Neuron (in vitro differentiated cells): Measurements from ENCODE around the gene KCNIP3.

Experiments
- H2AFZ ChIP-seq: one replicate; pipeline ENCODE4 v1.6.1; 2013; ENCODE audit warnings: low read depth, mild to moderate bottlenecking, inconsistent platforms, low read length, moderate library complexity
- H3K27me3 ChIP-seq: one replicate; pipeline ENCODE4 v1.6.1; 2013; ENCODE audit warnings: low read length; ENCODE audit not compliant: insufficient read depth
- H3K36me3 ChIP-seq: one replicate; pipeline ENCODE4 v1.6.1; 2013; ENCODE audit warnings: low read length; ENCODE audit not compliant: insufficient read depth
- H3K4me1 ChIP-seq: one replicate; pipeline ENCODE4 v1.6.1; 2013; ENCODE audit warnings: low read length; ENCODE audit not compliant: insufficient read depth
- H3K4me3 ChIP-seq: 2 replicates; pipeline ENCODE4 v1.5.1; 2013; ENCODE audit warnings: mild to moderate bottlenecking, low read length, moderate library complexity
- H3K9me3 ChIP-seq: one replicate; pipeline ENCODE4 v1.6.1; 2013; ENCODE audit warnings: low read length

Gene KCNIP3

DNA sequence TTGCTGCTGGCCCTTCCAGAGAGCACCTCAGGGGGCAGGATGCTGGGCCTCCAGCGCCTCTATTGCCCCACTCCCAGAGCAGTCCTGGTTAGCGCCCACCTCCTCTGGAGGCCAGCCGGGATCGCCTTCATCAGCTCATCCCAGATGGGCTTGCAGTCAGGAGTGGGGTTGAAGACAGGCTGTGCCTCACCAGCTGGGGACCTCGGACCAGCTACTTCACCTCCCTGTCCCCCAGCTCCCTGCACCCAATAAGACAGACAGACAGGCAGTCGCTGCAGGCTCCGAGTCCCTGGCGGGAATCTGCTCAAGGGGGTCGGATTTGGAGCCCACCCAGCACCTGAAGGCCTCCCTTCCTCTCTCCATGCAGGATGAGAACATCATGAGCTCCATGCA lies 86.5 kb downstream of the KCNIP3 start:
- Histone ChIP-seq H3K27me3 (peaks cover 4% of the 10 kb centered on the region), H3K4me3 (no peak overlapping the region), H3K9me3 (no peaks in the 10 kb centered on the region), H3K4me1 (no peaks in the 10 kb centered on the region), H3K36me3 (no peaks in the 10 kb centered on the region), H2AFZ (no peak overlapping the region)

DNA sequence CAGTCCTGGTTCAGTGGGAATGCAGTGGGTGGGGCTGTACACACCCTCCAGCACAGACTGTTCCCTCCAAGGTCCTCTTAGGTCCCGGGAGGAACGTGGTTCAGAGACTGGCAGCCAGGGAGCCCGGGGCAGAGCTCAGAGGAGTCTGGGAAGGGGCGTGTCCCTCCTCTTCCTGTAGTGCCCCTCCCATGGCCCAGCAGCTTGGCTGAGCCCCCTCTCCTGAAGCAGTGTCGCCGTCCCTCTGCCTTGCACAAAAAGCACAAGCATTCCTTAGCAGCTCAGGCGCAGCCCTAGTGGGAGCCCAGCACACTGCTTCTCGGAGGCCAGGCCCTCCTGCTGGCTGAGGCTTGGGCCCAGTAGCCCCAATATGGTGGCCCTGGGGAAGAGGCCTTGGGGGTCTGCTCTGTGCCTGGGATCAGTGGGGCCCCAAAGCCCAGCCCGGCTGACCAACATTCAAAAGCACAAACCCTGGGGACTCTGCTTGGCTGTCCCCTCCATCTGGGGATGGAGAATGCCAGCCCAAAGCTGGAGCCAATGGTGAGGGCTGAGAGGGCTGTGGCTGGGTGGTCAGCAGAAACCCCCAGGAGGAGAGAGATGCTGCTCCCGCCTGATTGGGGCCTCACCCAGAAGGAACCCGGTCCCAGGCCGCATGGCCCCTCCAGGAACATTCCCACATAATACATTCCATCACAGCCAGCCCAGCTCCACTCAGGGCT lies 87.9 kb downstream of the KCNIP3 start:
- Histone ChIP-seq H3K27me3 (peaks cover 4% of the 10 kb centered on the region), H3K36me3 (no peaks in the 10 kb centered on the region), H2AFZ (no peak overlapping the region), H3K9me3 (no peaks in the 10 kb centered on the region), H3K4me1 (no peaks in the 10 kb centered on the region), H3K4me3 (no peak overlapping the region)

- no peaks in the 10 kb centered on the region for H3K4me1 ChIP-seq
- no peak overlapping the region for H3K4me3 ChIP-seq
- no peaks in the 10 kb centered on the region for H3K9me3 ChIP-seq
- no peaks in the 10 kb centered on the region for H3K27me3 ChIP-seq
- H2AFZ ChIP-seq = no peak overlapping the region
- no peaks in the 10 kb centered on the region for H3K36me3 ChIP-seq
These were observed 88.4 kb downstream of the KCNIP3 start for GRCh38 chr2:95385570-95385984.

DNA sequence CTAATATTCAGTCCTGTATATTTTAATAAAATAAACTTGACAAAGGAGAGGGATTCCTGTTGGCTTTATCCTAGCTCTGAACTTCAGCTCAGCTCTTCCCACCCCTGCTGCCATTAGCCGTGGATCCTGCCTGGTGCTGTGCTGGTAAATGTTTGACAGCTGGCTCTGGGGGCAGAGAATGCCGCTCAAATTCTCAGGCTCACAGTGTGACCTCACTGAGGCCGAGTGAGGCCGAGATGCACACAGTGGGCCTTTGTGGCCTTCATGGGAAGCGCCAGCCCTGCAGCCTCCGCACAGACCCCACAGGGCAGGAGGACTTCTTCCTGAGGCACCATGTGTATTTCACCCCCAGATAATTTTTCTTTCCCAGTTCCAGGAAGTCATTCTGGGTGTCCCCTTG lies 88.9 kb downstream of the KCNIP3 start:
- H3K4me1 ChIP-seq = no peaks in the 10 kb centered on the region
- no peaks in the 10 kb centered on the region for H3K36me3 ChIP-seq
- H3K4me3 ChIP-seq = no peak overlapping the region
- H2AFZ ChIP-seq = no peak overlapping the region
- no peaks in the 10 kb centered on the region for H3K9me3 ChIP-seq
- H3K27me3 ChIP-seq = no peaks in the 10 kb centered on the region

GRCh38 chr2:95387358-95387757 lies 90.2 kb downstream of the KCNIP3 start:
- H3K36me3 ChIP-seq = no peaks in the 10 kb centered on the region
- no peaks in the 10 kb centered on the region for H3K27me3 ChIP-seq
- no peaks in the 10 kb centered on the region for H3K4me1 ChIP-seq
- no peaks in the 10 kb centered on the region for H3K9me3 ChIP-seq
- no peak overlapping the region for H3K4me3 ChIP-seq
- H2AFZ ChIP-seq = no peak overlapping the region

GRCh38 chr2:95388091-95388692 lies 91.0 kb downstream of the KCNIP3 start:
- H2AFZ ChIP-seq = no peak overlapping the region
- no peaks in the 10 kb centered on the region for H3K9me3 ChIP-seq
- H3K4me1 ChIP-seq = no peaks in the 10 kb centered on the region
- no peak overlapping the region for H3K4me3 ChIP-seq
- no peaks in the 10 kb centered on the region for H3K36me3 ChIP-seq
- H3K27me3 ChIP-seq = no peaks in the 10 kb centered on the region

DNA sequence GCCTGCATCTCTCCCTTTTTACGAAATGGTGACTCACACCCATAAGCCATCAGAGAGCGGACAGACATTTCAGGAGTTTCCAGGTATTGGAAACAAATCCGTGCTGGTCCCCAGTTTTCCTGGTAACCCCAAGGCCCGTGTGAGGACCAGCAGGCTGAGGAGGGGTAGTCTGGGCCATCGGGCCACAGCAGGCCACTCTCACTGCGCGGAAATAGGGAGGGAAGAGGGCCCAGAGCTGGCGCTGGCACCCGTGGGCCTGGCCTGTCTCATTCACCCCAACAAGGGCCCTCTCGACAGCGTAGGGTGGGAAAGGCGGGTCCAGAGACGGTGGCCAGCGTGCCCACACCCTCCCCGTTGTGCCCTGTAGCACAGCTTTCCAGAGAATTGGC lies 91.7 kb downstream of the KCNIP3 start:
- Histone ChIP-seq H3K4me1 (no peaks in the 10 kb centered on the region), H3K36me3 (no peaks in the 10 kb centered on the region), H3K27me3 (no peaks in the 10 kb centered on the region), H3K9me3 (no peaks in the 10 kb centered on the region), H3K4me3 (no peak overlapping the region), H2AFZ (peak overlapping the region; percentile 11)

DNA sequence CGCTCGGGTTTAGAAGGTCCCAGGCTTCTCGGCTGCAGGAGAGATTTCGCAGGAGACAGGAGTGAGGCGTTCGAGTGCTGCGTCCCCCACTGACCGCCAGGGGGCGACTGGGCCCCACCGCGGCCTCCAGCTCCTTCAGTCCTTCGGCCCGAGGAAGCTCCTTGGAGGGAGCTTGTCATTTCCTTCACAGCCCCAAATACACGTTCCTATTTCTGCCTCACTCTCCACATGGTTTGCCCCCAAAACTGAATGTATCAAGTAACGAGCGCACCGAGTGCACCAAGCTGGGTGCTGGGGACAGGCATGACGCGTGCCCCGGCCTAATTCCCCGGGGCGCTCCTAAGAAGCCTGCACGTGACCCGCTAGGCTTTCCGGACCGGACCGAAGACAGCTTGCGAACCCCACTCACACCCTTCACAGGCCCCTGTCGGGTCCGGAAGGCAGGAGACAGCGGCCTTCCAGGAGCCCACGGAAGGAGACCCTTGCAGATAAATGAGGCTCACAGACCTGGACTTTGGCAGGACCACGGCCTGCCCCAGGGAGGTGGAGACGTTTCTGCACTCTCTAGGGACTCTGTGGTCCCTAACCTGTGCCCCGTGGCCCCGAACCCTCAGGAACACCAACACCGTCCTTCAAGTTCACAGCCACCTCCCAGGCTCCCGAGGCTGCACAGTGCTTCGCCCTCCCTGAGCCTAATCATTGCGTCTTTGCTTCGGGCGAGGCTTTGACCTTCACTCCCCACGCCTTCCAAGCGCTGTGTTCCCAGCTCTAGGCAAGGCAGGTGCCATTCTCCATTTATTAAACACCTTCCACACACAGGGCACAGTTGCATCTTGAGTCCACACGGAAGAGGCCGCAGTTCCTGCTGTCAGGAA lies 92.3 kb downstream of the KCNIP3 start:
- Histone ChIP-seq H3K4me3 (no peak overlapping the region), H3K9me3 (no peaks in the 10 kb centered on the region), H3K36me3 (no peaks in the 10 kb centered on the region), H3K27me3 (no peaks in the 10 kb centered on the region), H3K4me1 (no peaks in the 10 kb centered on the region), H2AFZ (peak overlapping the region; percentile 11)

DNA sequence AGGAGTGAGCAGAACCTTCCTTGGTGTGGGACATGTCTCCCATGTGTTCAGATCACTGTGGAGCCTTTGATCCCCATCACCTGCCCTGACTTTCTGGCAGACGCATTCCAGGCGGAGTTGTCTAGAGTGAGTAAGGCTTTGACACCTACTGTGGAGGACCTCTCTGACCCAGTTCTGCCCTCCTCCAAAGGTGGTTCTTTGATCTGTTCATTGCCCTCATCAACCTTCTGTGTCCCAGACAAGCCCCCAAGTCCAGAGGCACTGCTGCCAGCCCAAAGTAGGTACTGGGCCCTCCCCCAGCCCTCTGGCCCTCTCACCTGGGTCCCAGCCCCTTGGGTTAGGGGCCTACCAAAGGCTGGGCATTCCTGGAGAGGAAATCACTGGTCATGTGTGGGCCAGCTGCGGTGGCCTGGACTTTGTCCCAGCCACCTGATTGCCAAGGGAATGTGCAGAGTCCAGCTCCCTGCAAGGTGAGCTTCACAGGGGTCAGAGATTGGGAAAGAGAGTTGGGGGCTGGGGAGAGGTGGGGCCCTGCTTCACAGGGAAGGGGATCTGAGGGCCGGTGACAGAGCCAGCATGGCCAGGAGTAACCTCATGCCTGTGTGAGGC lies 93.2 kb downstream of the KCNIP3 start:
- no peak overlapping the region for H3K4me3 ChIP-seq
- no peaks in the 10 kb centered on the region for H3K27me3 ChIP-seq
- no peak overlapping the region for H2AFZ ChIP-seq
- H3K4me1 ChIP-seq = no peaks in the 10 kb centered on the region
- H3K9me3 ChIP-seq = no peaks in the 10 kb centered on the region
- no peaks in the 10 kb centered on the region for H3K36me3 ChIP-seq

- H3K36me3 ChIP-seq = no peaks in the 10 kb centered on the region
These were observed 93.8 kb downstream of the KCNIP3 start for GRCh38 chr2:95390881-95391321.

GRCh38 chr2:95391641-95392310 lies 94.6 kb downstream of the KCNIP3 start:
- Histone ChIP-seq H3K27me3 (no peaks in the 10 kb centered on the region), H3K9me3 (no peaks in the 10 kb centered on the region), H3K4me1 (no peaks in the 10 kb centered on the region), H3K4me3 (no peak overlapping the region), H2AFZ (no peak overlapping the region), H3K36me3 (no peaks in the 10 kb centered on the region)

More at GRCh38 chr2:95390881-95391321, 93.8 kb downstream of the KCNIP3 start:
- H3K9me3 ChIP-seq = no peaks in the 10 kb centered on the region
- H3K4me3 ChIP-seq = no peak overlapping the region
- H3K4me1 ChIP-seq = no peaks in the 10 kb centered on the region
- H2AFZ ChIP-seq = no peak overlapping the region
- no peaks in the 10 kb centered on the region for H3K27me3 ChIP-seq

DNA sequence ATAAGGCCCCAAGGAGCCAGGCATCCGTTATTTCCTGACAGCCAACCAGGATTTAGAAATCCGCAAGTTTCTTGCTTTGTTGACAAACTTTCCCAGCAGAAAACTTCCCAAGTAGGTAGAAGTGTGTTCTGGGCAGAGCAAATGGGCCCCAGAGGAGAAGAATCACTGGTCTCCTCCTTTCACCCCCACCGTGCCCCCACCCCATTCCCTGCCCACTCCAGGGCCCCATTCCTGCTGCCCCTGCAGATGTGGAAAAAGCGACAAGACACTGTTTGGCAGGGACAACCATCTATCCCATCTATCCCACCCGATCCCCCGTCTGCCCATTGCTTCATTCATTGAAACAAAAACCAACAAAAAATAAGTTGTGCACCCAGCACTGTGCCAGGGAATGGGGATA lies 95.2 kb downstream of the KCNIP3 start:
- Histone ChIP-seq H3K27me3 (no peaks in the 10 kb centered on the region), H3K4me3 (no peak overlapping the region), H2AFZ (no peak overlapping the region)

More for the DNA sequence above, 95.2 kb downstream of the KCNIP3 start:
- H3K4me1 ChIP-seq = no peaks in the 10 kb centered on the region
- no peaks in the 10 kb centered on the region for H3K9me3 ChIP-seq
- H3K36me3 ChIP-seq = no peaks in the 10 kb centered on the region
